Stromal cell of bone marrow (primary cell): ENCODE data around the gene MROH9.
"Not testable (repeated sequence)": the region's sequence is repeated elsewhere in the genome, so short reads cannot be mapped to it uniquely, and the experiment has no call there.

Experiments
- DNase-seq: peaks from one replicate; pipeline ENCODE4 v3.0.0-alpha.2; 2012; ENCODE audit warnings: low read depth

MROH9 gene

GRCh38 chr1:170935231-170935630, at the start of gene MROH9:
Gene MROH9, plus strand, starts transcription at chr1:170935534. Its CDS starts 10,023 bp downstream, at chr1:170945557.
- no peak for DNase-seq

GRCh38 chr1:170885551-170885950, 49.8 kb upstream of the MROH9 start:
- no peak for DNase-seq

GRCh38 chr1:170886460-170886859, 48.9 kb upstream of the MROH9 start:
- no peak for DNase-seq

- DNase-seq = no peak
Observed at GRCh38 chr1:170887726-170888125, 47.6 kb upstream of the MROH9 start.

GRCh38 chr1:170891872-170892271, 43.5 kb upstream of the MROH9 start:
- DNase-seq = no peak

DNA sequence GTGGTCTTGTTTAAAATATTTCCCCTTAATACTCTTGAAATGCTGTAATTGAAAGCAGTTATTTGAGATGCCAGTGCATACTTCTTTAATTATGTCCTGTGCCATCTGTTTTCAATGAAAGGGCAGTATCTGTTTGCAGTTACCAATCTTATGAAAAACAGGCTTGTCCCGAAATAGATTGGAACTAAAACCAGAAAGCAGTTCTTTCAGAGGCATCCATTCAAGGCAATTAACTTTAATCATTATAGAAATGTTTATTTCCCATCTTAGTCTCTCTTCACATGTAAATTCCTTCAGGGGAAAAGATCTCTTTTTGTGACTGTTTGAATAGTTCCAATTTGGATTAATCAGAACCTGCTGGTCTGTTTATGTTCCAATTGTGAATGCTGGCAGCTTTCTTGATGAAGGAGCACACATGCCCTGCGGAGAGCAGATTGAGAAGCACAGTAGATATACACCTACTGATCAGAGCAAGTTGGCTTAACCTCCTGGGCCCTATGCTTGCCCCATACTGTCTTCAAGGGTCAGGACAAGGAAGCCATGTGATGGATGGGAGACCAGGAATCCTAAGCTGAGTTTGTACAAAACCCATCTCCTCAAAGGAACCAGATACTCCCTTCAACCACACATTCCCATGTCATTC, 41.6 kb upstream of the MROH9 start:
- no peak for DNase-seq

GRCh38 chr1:170903961-170904360, 31.4 kb upstream of the MROH9 start:
- no peak for DNase-seq

DNA sequence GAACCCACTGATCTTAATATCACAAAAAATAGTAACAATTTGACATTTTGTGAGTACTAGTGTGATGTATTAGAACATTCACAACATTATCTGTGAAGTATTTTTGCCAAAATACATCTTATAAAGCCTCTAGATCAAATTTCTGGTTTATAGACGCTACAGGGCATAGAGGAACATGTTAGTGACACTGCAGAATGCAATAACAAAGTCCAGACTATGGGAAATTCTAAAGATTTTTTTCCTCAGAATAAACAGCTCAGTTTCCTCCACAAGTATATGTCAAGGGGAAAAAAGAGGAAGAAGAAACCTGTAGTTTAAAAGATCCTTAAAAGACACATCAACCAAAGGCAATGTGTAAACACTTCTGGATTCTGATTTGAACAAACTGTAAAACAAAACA, 26.4 kb upstream of the MROH9 start:
- DNase-seq = no peak

GRCh38 chr1:170910273-170910672, 25.1 kb upstream of the MROH9 start:
- DNase-seq = peak; percentile 82

DNA sequence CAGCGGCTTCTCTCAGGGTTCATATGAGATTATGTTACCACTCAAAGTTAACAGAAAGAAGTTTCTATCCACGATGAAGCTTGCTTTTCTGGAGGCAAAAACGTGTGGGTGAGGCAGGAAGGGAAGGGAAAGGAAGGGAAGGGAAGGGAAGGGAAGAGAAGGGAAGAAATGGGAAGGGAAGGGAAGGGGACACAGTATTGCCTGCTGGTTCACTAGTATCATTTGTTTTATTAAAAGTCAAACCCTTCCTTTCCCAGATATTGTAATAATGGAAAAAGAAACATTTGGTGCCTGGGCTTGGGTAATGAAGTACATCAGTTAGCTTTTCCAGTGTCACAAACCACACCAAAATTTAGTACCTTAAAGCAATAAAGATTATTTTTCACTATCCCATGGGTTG, 18.0 kb upstream of the MROH9 start:
- no peak for DNase-seq

DNA sequence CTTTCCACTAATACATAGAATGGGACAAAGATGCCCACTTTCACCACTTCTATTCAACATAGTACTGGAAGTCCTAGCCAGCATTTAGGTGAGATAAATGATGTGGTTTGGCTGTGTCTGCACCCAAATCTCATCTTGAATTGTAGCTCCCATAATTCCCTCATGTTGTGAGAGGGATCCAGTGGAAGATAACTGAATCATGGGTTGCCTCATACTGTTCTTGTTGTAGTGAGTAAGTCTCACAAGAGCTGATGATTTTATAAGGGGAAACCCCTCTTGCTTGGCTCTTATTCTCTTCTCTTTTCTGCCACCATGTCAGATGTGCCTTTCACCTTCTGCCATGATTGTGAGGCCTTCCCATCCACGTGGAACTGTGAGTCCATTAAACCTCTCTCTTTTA, 10.7 kb upstream of the MROH9 start:
- peak; percentile 50 for DNase-seq

- DNase-seq = no peak
Observed at GRCh38 chr1:170927955-170928840, 7.1 kb upstream of the MROH9 start.

DNA sequence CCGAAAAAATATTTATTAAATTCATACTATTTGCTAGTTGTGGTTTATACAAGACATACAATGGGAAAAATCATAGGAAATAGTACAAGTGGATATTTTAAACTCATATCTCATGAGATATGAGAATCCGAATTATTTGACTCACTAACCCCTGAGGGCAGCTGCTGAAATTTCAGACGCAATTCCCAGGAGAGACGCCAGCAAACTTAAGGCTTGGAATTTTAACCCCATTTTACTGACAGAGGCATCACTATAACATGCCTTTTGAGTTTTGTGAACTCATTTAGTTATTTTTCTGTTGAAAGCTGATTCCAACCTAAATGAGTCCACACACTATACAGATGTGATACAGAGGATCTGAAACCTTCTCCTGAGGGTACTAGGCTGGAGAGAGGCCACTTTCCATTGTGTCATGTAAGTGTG, 5.9 kb upstream of the MROH9 start:
- DNase-seq = no peak

DNA sequence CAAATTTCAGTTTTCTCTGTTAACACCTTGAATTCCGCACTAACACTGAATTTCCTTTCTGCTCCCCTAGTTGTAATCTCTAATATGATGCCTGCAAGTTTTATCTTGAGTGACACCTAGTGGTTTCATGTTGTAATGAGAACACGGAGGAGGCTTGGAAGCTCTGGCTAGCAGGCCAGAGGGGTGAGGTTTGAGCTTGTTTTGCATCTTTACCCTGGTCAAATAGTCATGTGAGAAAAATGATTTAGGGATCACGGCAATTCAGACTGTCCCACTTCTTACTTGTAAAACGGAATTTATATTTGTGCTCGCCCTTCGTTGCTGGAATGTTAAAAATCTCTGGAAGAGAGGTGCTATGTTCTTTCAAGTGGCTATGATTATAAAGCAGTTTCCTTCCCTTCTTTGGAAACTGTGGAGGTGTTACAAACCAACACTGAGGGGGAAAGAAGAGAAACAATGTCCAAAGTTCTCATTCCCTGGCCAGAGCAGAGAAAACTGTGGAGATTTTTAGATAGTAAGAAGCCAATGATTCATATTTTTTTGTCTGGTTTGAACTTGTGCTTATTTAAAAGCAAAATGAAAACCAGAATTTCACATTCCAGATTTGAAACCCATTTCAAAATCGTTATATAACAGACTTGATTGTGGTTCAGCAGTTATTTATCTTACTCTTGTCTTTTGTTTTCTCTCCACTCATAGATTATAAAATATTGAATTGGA, 5.3 kb upstream of the MROH9 start:
- peak; percentile 77 for DNase-seq

DNA sequence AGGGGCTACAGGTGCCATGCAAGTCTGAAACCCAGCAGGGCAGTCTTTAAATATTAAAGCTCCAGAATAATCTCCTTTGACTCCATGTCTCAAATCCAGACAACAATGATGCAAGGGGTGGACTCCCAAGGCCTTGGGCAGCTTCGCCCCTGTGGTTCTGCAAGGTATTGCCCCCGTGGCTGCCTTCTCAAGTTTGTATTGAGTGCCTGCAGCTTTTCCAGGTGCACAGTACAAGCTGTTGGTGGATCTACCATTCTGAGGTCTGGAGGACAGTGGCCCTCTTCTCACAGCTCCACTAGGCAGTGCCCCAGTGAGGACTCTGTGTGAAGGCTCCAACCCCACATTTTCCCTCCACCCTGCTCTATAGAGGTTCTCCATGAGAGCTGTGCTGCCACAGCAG, 3.7 kb upstream of the MROH9 start:
- no peak for DNase-seq

DNA sequence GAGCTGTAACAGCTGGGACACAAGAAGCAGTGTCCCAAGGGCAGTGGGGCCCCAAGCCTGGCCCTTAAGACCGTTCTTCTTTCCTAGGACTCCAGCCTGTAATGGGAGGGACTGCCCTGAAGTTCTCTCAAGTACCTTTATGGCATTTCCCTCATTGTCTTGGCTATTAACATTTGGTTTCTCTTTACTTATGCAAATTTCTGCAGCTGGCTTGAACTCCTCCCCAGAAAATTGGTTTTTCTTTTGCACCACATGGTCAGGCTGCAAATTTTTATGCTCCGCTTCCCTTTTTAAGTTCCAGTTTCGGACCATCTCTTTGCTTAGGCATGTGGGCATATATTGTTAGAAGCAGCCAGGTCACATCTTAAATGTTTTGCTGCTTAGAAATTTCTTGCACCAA, 3.1 kb upstream of the MROH9 start:
- DNase-seq = no peak

GRCh38 chr1:170938281-170938680, 2.9 kb downstream of the MROH9 start:
- no peak for DNase-seq

GRCh38 chr1:170939476-170939875, 4.1 kb downstream of the MROH9 start:
- DNase-seq = no peak

DNA sequence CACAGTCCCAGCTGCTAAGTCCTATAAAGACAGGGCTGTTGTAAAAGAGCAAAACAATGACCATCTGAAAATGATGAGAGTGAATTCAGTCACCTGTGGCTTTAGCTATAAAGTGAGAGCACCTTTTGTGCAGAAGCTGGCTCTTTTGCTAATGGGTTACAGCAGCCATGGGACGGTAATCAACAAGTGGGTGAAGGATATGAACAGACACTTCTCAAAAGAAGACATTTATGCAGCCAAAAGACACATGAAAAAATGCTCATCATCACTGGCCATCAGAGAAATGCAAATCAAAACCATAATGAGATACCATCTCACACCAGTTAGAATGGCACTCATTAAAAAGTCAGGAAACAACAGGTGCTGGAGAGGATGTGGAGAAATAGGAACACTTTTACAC, 16.4 kb downstream of the MROH9 start:
- DNase-seq = not testable (repeated sequence)

DNA sequence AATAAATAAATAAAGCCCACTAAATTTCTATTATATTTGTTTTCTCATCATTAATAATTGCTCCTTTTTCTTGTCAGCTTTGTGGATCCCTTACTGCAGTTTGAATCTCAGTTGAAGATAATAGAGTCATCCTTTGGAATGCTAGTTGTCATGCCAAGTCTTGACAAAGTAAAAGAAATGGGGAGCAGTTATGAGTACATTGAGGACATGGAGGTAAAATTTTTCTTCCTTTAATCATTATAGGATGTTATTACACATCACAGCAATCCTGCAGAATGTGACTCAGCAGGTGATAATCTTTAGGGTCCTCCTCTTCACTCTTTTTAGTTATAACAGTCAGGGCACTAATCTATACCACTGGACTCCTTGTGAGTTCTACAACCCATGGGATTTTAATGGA, 24.1 kb downstream of the MROH9 start:
- no peak for DNase-seq

DNA sequence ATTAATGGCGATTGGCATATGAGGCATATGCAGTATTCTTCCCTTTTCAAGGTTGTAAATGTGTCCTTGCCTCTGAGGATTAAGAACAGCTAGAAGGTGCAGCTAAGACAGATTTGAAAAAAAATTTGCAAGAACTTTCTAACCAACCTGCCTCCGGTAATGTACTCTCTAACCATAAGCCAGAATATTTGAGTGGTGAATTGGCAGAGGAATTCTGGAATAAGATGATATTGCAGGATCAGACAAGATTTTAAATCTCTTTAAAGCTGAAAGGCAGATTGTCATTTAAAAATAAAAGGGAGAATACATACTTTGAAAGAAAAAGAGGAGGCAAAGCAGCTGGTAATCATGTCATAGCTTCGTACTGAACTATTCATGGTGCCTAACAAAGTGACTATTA, 29.2 kb downstream of the MROH9 start:
- no peak for DNase-seq

- DNase-seq = peak; percentile 36
Observed at GRCh38 chr1:170967042-170967910, 31.9 kb downstream of the MROH9 start.
